Fibroblast of skin of scalp (primary cell): ENCODE data around the gene AQP9. TPM values are rescaled to one million over a fixed set of nuclear protein-coding genes. Genes with fewer than 3 reads are reported as not detected.

Experiments
- DNase-seq: peaks from one replicate; pipeline ENCODE4 v3.0.0-alpha.2; 2013
- polyA plus RNA-seq, 2 experiments: library from polyadenylated mRNA; unstranded; fragments of 120-200 nt; gene quantifications; one replicate each; pipeline ENCODE4 v1.2.1, GENCODE V29; 2013; ENCODE audit not compliant: insufficient read length in 2 of 2

The AQP9 gene, protein sequence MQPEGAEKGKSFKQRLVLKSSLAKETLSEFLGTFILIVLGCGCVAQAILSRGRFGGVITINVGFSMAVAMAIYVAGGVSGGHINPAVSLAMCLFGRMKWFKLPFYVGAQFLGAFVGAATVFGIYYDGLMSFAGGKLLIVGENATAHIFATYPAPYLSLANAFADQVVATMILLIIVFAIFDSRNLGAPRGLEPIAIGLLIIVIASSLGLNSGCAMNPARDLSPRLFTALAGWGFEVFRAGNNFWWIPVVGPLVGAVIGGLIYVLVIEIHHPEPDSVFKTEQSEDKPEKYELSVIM
- polyA plus RNA-seq (2013, experiment 1 of 2; ENCODE audit: insufficient read length), result not detected
- not detected for polyA plus RNA-seq (2013, experiment 2 of 2; ENCODE audit: insufficient read length)

DNA sequence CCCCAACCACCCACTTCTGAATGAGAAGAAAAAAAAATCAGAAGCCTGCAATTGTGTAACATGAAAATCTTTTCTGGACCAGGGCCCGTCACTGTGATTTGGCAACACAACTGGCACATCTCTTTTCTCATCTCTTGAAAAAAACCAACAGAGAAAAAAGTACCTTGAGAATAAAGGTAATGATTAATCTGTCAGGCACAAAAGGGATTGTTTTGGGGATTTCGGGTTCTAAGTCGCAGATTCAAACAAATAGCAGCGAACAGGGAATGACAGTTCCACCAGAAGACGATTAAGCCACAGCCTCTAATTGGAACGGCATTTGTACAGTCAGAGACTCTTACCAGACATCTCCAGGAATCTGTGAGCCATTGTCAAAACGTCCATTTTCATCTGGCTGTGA is at the start of gene AQP9:
AQP9 (plus strand) TSS at position 276 of the 400 bp plus-strand sequence. CDS start 185 bp downstream, outside the sequence.
- no peak for DNase-seq

DNA sequence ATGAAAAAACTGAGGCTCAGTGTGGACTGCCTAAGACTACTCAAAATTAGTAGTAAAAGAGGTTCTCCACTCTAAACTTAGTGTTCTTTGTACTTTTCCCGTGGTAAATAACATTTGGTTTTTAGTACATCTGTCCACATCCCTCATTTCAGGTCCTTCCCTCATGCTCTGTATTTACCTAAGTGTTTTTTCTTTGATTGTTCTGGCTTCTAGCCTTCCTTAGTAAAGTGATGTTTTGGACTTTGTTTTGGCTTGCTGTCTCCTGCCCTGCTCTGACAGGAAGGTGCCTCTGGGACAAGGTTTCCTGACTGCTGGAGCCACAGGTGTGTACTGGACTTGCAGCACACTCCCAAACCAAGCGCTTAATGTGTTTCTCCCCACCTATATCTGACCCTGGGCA is 42.8 kb upstream of the AQP9 start:
- DNase-seq, result no peak

DNA sequence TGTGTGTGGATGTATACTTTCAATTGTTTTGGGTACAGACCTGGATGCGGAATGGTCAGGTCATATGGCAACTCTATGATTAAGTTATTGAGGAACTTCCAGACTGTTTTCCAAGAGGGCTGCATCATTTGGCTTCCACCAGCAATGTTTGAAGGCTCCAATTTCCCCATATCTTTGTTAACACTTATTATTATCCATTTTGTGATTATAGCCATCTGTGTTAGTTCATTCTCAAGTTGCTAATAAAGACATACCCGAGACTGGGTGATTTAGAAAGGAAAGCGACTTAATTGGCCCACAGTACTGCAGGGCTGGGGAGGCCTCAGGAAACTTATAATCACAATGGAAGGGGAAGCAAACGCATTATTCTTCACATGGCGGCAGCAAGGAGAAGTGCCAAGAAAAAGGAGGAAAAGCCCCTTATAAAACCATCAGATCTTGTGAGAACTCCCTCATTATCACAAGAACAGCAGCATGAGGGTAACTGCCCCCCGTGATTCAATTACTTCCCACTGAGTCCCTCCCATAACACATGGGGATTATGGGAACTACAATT is 41.6 kb upstream of the AQP9 start:
- DNase-seq, result no peak

DNA sequence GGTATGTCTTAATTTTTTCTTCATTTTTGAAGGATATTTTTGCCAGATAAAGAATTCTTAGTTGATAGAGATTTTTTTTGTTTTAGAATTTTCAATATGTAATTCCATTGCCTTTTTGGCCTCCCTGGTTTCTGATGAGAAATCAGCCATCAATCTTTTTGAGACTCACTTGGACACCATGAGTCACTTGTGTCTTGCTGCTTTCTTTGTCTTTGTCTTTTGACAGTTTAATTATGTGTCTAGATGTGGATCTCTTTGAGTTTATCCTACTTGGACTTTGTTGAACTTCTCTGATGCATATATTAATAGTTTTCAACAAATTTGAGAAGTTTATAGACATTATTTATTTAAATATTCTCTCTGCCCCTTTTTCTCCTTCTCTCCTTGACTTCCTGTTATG is 34.7 kb upstream of the AQP9 start:
- no peak for DNase-seq

DNA sequence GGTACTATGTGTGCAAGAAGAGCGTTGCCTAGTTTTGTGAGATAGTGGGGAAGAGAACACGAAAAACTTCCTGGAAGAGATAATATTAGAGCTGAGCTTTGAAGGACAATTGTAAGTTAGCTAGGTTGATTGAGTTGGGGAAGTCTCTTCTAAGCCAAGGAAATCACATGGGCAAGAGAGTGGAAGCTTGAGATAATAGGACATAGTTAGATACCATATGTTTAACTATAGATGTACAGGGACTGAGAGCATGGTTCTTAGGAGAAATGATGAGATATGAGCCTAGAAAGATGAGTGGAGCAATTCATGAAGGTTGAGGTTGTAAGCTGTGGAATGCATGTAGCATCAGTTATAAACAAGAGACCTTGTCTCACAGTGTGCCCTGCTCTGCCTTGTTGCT is 30.1 kb upstream of the AQP9 start:
- no peak for DNase-seq

DNA sequence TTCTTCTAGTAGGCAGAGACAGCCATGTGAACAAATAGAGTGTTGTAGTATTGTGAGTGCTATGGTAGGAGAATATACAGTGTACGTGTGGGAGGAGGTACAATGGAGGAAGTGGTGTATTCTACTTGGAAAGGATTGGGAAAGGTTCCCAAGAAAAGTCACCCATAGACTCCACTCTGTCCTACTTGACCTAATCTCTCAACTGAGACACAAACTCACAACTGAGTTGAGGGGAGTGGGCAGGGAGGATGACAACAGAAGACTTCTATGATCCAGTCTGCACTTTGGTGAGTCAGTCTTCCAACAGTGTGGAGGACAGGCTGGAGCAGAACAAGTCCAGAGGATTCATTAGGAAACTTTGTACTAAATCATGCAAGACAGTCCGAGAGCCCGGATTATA is 28.8 kb upstream of the AQP9 start:
- DNase-seq, result no peak

DNA sequence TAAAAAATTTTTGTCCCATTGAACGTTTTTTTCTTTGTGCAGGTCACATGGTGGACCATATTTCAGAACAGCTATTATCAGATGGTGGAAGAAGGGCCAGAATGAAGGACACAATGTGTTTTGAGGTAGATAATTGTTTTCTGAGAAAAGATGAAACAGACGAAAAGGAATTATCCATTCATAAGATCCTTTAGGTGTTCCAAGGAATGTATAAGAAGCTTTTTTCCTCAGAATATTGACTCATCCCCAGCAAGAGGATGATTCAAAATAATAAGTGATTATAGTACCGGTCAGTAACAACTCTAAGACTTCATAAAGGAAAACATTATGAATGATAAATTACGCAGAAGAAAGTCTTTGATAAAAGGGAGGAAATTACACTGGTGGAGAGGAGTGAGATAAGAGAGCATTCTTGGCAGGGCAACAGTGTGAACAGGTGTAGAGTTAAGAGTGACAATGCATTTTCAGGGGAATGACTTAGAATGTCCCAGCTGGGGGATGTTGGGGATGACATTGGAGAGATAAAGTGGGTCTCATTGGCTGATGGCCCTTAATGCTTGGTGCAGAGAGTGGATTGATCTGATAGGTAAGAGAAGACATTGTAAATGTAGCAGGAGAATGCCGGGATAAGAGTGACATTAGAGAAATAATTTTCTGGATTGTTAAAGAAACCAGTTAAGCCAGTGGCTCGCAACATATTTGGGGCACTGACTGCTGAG is 27.0 kb upstream of the AQP9 start:
- DNase-seq, result no peak

DNA sequence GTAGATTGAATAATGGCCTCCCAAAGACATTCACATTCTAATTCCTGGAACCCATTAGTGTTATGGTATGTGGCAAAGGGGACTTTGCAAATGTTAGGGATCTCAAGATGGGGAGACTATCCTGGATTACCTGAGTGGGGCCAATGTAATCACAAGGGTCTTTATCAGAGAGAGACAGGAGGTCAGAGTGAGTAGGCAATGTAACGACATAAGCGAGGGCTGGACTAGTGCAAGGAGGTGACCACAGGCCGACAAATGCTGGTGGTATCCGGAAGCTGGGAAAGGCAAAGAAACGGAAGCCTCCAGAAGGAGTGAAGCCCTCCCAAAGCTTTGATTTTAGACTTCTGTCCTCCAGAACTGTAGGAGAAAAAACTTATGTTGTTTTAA is 26.5 kb upstream of the AQP9 start:
- no peak for DNase-seq

DNA sequence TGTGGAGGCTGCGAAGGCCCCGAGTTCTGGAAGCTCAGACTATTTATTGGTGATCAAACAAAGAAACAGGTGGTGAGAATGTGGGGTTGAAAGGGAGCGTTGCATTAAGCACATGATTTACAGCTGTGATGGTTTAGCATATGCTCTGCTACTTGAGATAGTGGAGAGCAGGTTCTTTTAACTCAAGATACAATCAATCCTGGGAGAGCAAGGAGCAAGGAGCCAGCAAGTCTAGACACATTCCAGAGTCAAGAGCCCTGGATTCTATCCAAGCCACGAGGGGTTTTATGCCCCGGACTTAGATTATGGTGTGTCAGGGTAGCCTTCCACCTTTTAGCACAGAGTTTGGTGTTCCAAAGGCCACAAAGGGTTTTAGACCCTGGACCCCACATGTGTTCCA is 24.8 kb upstream of the AQP9 start:
- peak; percentile 3 for DNase-seq

DNA sequence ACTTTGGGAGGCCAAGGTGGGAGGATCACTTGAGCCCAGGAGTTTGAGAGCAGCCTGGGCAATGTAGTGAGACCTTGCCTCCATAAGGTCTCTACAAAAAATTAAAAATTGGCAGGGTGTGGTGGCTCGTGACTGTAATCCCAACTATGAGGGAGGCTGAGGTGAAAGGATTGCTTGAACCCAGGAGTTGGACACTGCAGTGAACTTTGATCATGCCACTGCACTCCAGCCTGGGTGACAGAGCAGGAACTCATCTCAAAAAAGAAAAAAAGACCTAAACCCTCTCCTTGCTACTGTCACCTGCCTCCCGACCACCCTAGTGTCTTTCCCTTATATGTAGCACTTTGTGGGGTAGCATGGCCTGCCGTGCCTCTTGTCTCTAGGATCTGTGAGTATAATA is 23.8 kb upstream of the AQP9 start:
- no peak for DNase-seq

DNA sequence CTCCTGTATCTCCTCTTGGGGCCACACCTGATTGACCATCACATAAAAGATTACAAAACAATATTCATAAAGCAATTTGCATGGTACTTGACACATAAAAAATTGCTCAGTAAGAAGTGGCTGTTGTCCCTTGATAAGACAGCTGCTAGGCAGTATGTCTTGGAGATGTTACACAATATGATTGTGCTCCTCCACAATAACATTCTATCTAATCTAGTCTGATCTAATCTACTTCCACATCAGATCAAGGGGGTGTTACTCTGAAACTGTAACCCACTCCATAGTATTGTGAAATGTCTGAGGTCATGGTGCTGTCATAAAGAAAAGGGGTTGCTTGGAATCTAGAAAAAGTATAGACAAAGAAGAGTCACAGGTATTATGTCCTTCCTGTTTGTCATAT is 23.4 kb upstream of the AQP9 start:
- no peak for DNase-seq

DNA sequence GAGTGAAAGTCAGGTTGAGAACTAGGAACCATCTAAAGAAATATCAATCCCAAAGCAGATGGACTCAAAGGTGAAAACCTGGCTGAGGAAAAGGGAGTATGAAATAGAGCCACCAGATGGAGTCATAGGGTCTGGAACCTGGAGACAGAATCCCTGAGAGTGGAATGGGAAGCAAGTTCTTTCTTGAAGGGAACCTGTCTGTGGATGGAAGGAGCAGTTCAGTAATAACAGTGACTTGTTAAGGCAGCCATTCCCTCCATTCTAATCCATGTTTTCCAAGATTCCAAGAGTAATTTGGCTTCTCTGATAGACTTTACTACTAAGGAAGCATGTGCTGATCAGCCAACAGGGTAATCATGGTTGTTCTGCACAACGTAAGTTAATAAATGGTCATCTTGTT is 22.5 kb upstream of the AQP9 start:
- DNase-seq, result peak; percentile 13

DNA sequence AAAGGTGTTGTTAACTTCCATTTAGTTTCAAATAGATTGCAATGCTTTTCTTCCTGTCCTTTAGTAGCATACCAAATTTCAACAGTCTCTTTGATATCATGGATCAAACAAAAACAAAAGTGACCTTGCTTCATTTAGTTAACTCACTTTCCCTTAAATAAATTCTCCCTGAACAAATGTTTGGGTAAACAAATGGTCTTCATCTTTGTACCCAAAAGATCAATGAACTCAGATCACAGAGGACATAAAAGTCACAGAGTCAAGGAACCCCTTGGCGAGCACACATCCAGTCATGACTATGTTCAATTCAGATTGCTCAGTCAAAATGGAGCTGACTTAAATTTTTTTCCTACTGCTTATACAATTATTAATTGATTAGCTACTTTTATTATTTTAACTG is 20.6 kb upstream of the AQP9 start:
- DNase-seq, result no peak

DNA sequence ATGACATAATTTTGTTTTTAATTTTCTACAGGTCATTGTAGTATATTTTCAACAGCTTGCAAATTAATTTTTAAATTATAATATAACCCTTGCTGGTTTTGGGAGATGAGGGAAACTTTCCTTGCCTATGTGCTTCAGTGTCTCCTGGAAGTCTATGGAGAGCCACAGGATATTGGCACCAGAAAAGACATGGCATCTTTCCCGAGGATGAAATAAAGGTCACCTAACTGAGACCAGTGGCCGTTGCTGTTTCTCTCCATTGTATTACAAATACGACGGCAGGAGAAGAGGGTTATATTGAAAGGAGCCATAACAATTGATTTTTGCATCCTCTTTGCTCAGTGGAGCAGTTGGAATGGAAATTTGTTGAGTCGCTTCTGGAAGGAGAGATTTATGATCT is 19.9 kb upstream of the AQP9 start:
- DNase-seq, result no peak

DNA sequence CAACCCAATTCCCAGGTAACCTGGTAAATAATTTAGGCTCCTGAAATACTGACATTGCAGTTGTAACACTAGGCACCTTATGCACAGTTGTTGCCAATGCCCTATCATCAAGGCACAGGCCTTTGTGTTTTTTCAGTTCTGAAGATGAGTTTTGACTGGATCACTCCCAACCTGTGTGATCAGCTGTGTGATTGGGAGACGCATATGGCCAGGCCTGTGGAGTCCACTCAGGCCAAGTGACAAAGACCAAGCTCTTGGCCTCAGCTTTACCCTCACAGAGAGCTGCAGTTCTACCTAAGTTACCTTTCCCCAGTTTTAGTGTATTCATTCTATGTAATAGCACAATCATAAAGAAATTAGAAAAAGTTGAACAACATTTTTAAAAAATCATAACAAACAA is 19.2 kb upstream of the AQP9 start:
- no peak for DNase-seq

DNA sequence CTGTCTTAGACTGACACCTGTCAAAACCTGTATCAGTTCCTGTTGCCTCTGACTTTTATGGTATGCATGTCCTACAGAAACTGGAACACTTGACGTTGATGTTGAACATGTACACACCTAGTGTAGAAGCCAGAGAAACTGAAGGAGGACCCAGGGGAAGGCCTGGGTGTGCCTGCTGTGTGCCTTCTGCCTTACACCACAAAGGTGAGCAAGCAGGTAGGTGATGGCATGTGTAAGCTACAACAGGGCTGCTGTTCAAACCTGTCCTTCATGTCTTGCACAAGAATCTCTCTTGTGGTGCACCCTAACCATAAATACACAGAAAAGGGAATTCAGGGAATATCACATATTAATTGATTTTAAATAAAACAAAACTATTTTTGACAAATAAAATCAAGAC is 13.6 kb upstream of the AQP9 start:
- DNase-seq, result no peak

DNA sequence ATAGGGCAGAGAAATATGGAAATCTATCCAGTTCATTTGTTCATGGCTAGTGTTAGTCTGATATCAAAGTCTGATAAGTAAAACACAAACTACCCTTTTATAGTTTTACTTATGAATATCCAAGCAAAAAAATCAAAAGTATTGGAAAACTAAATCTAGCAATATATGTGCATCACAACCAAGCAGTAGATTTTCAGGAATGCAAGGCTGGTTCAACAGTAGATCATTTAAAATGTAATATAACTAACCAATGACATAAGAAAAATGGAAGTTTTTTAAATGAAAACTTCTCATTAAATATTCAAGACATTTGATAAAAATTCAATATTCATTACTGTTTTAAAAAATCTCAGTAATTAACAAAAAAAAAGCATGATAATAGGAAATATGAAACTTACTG is 12.8 kb upstream of the AQP9 start:
- no peak for DNase-seq

DNA sequence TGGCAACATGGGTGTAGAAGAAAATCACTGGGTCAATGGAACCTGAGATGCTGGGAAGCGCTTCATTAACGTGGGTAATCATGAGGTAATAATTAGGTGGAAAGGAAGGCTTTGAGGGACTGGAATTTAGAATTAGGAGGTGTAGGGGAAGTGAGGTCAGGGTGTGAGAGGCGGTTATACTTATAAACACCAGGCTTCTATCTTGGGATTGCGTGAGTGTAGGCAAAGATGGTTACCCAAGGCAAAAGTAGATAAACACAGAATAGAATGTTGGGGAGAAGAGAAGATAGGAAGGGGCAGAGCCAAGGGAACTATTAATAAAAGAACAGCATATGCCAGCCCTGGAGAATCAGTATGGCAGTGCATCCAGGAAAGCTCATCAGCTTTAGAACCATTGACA is 3.3 kb upstream of the AQP9 start:
- no peak for DNase-seq

DNA sequence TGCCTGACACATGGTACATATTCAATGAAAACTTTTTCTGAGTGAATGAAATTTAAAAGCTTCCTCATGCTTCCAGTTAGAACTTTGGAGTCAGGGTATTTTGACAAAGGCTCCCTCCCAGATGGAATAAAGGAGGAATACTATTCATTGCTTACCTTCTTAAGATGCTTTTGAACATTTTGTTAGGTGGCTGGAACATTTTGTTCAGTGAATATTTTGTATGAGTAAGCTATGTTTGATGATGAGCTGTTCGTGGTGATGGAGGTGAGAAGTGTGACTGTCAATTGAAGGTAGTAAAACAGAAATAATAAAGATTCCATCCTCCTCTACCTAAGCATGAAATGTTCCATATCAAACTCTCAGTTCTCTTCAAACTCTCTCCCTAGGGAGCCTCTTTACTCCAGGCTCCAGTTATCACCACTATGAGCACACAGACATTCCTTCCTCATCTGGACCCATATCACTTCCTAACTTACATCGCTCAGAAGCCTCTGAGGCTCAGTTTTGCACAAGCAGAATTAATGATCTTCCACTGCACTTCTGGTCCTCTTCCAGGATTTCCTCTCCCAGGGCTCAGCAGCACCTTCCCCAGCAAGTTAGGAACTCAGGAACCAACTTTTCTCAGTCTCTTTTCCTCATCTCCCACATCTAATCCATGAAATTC is 2.5 kb upstream of the AQP9 start:
- DNase-seq, result no peak

DNA sequence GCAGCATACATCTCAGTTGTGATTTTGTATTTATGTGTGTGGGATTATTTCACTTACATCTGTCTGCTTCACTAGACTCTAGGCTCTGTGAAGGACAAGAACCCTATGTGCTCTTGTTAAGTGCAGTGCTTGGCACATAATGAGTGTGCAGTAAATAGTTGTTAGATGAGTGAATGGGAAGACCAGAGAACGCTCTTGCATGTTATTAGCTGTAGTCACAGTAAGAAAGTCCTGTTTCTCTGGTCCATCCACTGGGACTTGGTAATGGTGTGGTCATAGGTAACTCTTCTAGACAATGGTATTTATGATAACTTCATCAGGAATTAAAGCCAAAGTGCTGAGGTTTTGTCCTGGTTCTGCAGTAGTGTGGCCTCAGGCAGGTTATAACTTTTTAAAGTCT is 1.4 kb upstream of the AQP9 start:
- DNase-seq, result no peak

DNA sequence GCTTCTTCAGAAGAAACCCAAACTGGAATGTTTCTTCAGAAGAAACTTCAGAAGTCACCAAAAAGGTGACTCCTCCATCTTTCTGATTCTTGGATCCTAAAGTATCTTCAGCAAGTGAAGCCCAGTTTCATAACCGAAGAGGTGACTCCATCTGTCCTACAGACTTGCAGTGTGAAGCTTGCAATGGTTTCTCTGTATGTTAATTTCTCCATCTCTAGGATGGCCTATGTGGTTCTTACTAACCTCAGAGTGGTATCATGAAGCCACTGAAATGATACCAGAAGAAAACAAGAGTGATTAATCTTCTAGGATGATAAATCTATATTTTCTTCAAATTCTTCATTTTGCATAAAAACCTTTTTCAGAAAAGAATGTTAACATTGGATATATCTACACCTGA is 495 bp upstream of the AQP9 start:
- DNase-seq, result no peak

DNA sequence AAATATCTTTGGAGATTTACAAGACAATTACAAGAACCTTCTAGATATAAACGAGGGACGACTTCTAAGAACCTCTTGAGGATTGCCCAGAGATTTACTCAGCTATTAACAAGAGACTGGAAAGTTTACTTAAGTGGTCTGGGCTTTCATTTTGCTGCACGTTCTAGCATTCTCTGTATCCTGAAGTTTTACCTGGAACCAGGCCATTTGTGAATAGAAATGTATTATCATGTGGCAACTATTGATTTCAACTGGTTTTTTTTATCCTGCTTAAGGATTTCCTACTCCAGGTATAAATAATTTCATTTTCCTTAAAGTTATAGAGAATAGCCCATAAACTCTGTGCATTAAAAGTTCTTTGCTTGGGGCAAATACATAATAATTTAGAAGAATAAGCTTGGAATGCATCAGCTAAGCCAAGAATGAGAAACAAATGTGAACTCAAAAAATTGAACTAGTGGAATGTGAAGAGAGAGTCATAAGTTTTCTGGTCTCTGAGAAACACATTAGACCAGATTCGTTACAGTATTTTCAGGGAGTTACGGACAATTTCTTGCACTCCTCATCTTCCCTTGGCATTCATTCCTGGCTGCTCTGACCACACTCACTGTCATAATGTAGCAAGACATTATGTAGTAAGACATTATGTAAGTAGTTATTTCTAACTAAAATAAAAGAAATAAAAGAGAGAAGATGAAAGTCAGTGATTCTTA is 1.3 kb downstream of the AQP9 start:
- DNase-seq, result peak; percentile 38

DNA sequence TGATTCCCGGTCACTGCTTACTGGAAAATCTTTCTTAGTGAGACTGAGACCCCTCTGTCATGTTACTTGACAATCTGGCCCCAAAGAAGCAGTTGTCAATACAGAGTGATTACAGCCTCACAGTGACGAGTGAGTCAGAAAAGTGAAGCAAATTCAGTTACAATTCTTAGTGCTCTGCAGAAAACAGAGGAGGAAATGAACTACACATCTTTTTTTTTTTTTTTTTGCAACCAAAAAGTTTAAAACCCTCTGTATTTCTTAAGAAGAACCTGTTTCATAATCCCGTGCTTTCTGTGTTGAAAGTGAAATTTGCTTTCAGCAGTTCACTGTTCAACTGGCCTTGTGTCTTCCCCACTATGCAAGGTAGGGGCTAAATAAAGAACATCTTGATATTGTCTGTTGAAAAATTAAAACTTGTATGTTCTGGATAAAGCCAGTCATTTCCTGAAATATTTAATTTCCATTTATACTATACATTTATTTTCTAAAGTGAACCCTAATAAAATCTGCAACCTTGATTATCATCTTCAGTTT is 1.9 kb downstream of the AQP9 start:
- DNase-seq, result no peak
